ENCODE data around the gene BCL11A. TPM values are rescaled to one million over a fixed set of nuclear protein-coding genes. Genes with fewer than 3 reads are reported as not detected.

The BCL11A gene
- total and polyA plus RNA-seq, 2 experiments from 2014 or later = 57.5 to 77.6 TPM

DNA sequence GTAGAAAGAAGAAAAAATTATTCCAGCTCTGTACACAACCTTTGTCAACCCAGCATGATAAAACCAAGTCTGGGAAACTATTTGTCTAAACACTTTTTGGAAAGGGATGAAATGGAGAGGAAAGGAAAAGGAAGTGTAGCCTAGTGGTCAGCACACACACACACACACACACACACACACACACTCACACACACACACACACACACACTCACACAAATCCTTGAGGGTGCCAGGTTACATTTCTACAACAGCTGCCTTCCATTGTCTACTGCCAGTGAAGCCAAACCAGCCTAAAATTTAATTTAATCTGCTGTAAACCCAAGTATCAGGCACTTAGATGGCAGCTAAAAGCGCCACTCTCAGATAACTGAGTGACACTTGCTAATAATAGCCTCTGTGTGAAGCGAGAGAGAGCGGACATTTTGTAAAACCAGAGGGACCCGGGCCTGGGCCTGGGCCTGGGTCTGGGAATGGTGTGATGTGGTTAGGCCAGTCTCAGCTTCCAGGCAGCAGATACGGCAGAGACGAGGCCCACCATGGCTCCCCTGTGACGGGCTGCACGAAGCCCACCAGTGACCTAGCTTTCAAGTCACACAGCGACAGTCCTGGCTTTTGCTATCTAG lies 32.4 kb downstream of the BCL11A start:
- Histone ChIP-seq H3K4me1 (ENCODE audit: insufficient read depth) (peaks cover 95% of the 10 kb centered on the region), H3K79me2 (replicated peaks; ENCODE audit: insufficient read depth) (peaks cover 99% of the 10 kb centered on the region), H3K27ac (ENCODE audit: low read depth) (peak overlapping the region; percentile 91), H3K27me3 (ENCODE audit: insufficient read depth) (no peaks in the 10 kb centered on the region), H2AFZ (no peak overlapping the region), H3K9me2 (ENCODE audit: insufficient read depth) (no peaks in the 10 kb centered on the region), H3K4me2 (peak overlapping the region; percentile 64), H3F3A (replicated peaks; ENCODE audit: low read depth) (no peaks in the 10 kb centered on the region), H4K20me1 (replicated peaks; ENCODE audit: insufficient read depth) (peaks cover 31% of the 10 kb centered on the region), H3K4me3 (peak overlapping the region; percentile 27), H3K36me3 (ENCODE audit: insufficient read depth) (no peaks in the 10 kb centered on the region)
- peaks cover 24% of the 10 kb centered on the region for H3K36me3 Mint-ChIP-seq (ENCODE audit: low read depth)
- H3K27ac Mint-ChIP-seq = peak overlapping the region; percentile 90
- H3K27me3 Mint-ChIP-seq (ENCODE audit: insufficient read depth, low read depth, poor library complexity) = peaks cover 9% of the 10 kb centered on the region
- no peaks in the 10 kb centered on the region for H3K9me3 Mint-ChIP-seq
- ATAC-seq (peak; percentile 68), DNase-seq (ENCODE audit: low spot score) (peak; percentile 55)
- TF ChIP-seq EZH2 (IDR thresholded peaks at IDR 0.05; ENCODE audit: low read depth, unreplicated experiment) (no peak), STAT1 (IDR thresholded peaks at IDR 0.05; ENCODE audit: unreplicated experiment) (no peak)
- TF ChIP-seq, protein P1, sequence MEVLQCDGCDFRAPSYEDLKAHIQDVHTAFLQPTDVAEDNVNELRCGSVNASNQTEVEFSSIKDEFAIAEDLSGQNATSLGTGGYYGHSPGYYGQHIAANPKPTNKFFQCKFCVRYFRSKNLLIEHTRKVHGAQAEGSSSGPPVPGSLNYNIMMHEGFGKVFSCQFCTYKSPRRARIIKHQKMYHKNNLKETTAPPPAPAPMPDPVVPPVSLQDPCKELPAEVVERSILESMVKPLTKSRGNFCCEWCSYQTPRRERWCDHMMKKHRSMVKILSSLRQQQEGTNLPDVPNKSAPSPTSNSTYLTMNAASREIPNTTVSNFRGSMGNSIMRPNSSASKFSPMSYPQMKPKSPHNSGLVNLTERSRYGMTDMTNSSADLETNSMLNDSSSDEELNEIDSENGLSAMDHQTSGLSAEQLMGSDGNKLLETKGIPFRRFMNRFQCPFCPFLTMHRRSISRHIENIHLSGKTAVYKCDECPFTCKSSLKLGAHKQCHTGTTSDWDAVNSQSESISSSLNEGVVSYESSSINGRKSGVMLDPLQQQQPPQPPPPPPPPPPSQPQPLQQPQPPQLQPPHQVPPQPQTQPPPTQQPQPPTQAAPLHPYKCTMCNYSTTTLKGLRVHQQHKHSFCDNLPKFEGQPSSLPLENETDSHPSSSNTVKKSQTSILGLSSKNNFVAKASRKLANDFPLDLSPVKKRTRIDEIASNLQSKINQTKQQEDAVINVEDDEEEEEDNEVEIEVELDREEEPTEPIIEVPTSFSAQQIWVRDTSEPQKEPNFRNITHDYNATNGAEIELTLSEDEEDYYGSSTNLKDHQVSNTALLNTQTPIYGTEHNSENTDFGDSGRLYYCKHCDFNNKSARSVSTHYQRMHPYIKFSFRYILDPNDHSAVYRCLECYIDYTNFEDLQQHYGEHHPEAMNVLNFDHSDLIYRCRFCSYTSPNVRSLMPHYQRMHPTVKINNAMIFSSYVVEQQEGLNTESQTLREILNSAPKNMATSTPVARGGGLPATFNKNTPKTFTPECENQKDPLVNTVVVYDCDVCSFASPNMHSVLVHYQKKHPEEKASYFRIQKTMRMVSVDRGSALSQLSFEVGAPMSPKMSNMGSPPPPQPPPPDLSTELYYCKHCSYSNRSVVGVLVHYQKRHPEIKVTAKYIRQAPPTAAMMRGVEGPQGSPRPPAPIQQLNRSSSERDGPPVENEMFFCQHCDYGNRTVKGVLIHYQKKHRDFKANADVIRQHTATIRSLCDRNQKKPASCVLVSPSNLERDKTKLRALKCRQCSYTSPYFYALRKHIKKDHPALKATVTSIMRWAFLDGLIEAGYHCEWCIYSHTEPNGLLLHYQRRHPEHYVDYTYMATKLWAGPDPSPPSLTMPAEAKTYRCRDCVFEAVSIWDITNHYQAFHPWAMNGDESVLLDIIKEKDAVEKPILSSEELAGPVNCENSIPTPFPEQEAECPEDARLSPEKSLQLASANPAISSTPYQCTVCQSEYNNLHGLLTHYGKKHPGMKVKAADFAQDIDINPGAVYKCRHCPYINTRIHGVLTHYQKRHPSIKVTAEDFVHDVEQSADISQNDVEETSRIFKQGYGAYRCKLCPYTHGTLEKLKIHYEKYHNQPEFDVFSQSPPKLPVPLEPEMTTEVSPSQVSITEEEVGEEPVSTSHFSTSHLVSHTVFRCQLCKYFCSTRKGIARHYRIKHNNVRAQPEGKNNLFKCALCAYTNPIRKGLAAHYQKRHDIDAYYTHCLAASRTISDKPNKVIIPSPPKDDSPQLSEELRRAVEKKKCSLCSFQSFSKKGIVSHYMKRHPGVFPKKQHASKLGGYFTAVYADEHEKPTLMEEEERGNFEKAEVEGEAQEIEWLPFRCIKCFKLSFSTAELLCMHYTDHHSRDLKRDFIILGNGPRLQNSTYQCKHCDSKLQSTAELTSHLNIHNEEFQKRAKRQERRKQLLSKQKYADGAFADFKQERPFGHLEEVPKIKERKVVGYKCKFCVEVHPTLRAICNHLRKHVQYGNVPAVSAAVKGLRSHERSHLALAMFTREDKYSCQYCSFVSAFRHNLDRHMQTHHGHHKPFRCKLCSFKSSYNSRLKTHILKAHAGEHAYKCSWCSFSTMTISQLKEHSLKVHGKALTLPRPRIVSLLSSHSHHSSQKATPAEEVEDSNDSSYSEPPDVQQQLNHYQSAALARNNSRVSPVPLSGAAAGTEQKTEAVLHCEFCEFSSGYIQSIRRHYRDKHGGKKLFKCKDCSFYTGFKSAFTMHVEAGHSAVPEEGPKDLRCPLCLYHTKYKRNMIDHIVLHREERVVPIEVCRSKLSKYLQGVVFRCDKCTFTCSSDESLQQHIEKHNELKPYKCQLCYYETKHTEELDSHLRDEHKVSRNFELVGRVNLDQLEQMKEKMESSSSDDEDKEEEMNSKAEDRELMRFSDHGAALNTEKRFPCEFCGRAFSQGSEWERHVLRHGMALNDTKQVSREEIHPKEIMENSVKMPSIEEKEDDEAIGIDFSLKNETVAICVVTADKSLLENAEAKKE (CRISPR knock-in tag; IDR thresholded peaks at IDR 0.05) = no peak
- H3K4me3 Mint-ChIP-seq = peak overlapping the region; percentile 57
- H3K4me1 Mint-ChIP-seq = peaks cover 87% of the 10 kb centered on the region

DNA sequence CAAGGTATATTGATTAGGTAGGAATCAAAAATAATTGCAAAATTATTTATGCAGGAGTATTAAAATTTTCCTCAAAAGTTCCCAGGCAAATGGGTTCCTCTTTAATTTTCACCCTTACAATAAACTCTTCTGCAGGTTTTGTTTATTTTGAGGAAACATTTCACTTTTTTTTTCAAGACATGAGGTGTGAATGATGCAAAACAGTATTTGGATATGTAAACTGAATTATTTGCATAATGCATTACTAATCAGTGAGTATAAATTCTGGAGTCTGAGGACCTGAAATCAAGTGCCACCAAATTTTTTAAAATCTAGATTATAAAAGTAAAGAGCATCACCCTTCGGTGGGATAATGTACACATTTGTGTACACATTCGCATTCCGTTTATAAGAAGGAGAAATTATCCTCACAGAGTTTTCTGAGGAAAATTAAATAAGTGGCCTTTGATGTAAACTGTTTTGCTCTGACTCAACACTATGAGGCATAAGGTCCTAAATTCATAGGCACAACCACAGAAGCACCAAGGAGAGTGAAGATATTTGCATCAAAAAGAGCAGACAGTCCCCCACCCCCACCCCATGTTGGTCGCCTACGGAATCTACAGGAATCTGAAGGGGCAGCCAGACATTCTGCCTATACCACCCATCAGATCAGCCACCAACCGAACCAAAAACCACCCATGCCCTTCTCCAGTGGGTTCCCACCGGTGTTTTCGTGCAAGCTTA lies 33.1 kb downstream of the BCL11A start:
- no peaks in the 10 kb centered on the region for H3K9me3 Mint-ChIP-seq
- H3K4me1 ChIP-seq (ENCODE audit: insufficient read depth) = peaks cover 95% of the 10 kb centered on the region
- ATAC-seq (peak; percentile 75), DNase-seq (ENCODE audit: low spot score) (peak; percentile 68)
- H3K27me3 Mint-ChIP-seq (ENCODE audit: insufficient read depth, low read depth, poor library complexity) = peaks cover 13% of the 10 kb centered on the region
- H3K27me3 ChIP-seq (ENCODE audit: insufficient read depth) = no peaks in the 10 kb centered on the region
- no peaks in the 10 kb centered on the region for H3K36me3 ChIP-seq (ENCODE audit: insufficient read depth)
- H3K4me3 Mint-ChIP-seq = peak overlapping the region; percentile 57
- peaks cover 87% of the 10 kb centered on the region for H3K4me1 Mint-ChIP-seq
- no peak overlapping the region for H2AFZ ChIP-seq
- H3K79me2 ChIP-seq (replicated peaks; ENCODE audit: insufficient read depth) = peaks cover 99% of the 10 kb centered on the region
- no peaks in the 10 kb centered on the region for H3F3A ChIP-seq (replicated peaks; ENCODE audit: low read depth)
- peaks cover 29% of the 10 kb centered on the region for H3K36me3 Mint-ChIP-seq (ENCODE audit: low read depth)
- peak overlapping the region; percentile 64 for H3K4me2 ChIP-seq
- peaks cover 26% of the 10 kb centered on the region for H4K20me1 ChIP-seq (replicated peaks; ENCODE audit: insufficient read depth)
- no peaks in the 10 kb centered on the region for H3K9me2 ChIP-seq (ENCODE audit: insufficient read depth)
- H3K4me3 ChIP-seq = peak overlapping the region; percentile 27
- H3K27ac ChIP-seq (ENCODE audit: low read depth) = peak overlapping the region; percentile 91
- H3K27ac Mint-ChIP-seq = peak overlapping the region; percentile 90
- TF ChIP-seq ZNF114 (CRISPR knock-in tag; IDR thresholded peaks at IDR 0.05) (no peak), EZH2phosphoT487 (IDR thresholded peaks at IDR 0.05; ENCODE audit: unreplicated experiment) (no peak), STAT1 (IDR thresholded peaks at IDR 0.05; ENCODE audit: unreplicated experiment) (no peak), CREB1 (CRISPR knock-in tag; IDR thresholded peaks at IDR 0.05; ENCODE audit: low read depth) (no peak), NANOG (IDR thresholded peaks at IDR 0.05; ENCODE audit: borderline replicate concordance) (no peak), EZH2 (IDR thresholded peaks at IDR 0.05; ENCODE audit: low read depth, unreplicated experiment) (no peak)
- TF ChIP-seq, protein P2, sequence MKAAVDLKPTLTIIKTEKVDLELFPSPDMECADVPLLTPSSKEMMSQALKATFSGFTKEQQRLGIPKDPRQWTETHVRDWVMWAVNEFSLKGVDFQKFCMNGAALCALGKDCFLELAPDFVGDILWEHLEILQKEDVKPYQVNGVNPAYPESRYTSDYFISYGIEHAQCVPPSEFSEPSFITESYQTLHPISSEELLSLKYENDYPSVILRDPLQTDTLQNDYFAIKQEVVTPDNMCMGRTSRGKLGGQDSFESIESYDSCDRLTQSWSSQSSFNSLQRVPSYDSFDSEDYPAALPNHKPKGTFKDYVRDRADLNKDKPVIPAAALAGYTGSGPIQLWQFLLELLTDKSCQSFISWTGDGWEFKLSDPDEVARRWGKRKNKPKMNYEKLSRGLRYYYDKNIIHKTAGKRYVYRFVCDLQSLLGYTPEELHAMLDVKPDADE (IDR thresholded peaks at IDR 0.05) = no peak
- TF ChIP-seq, protein P3, sequence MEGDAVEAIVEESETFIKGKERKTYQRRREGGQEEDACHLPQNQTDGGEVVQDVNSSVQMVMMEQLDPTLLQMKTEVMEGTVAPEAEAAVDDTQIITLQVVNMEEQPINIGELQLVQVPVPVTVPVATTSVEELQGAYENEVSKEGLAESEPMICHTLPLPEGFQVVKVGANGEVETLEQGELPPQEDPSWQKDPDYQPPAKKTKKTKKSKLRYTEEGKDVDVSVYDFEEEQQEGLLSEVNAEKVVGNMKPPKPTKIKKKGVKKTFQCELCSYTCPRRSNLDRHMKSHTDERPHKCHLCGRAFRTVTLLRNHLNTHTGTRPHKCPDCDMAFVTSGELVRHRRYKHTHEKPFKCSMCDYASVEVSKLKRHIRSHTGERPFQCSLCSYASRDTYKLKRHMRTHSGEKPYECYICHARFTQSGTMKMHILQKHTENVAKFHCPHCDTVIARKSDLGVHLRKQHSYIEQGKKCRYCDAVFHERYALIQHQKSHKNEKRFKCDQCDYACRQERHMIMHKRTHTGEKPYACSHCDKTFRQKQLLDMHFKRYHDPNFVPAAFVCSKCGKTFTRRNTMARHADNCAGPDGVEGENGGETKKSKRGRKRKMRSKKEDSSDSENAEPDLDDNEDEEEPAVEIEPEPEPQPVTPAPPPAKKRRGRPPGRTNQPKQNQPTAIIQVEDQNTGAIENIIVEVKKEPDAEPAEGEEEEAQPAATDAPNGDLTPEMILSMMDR (conservative IDR thresholded peaks at IDR 0.05; ENCODE audit: low read depth in 2 of 2) = no peak

Measured in GM23338 (cell line).